SW 1271 (cell line): ENCODE data around the gene CELSR3.

Experiments used
- DNase-seq, 2 experiments: peaks; one replicate each; lab custom pipeline; 2025; lab: John Stamatoyannopoulos, UW

CELSR3 gene

DNA sequence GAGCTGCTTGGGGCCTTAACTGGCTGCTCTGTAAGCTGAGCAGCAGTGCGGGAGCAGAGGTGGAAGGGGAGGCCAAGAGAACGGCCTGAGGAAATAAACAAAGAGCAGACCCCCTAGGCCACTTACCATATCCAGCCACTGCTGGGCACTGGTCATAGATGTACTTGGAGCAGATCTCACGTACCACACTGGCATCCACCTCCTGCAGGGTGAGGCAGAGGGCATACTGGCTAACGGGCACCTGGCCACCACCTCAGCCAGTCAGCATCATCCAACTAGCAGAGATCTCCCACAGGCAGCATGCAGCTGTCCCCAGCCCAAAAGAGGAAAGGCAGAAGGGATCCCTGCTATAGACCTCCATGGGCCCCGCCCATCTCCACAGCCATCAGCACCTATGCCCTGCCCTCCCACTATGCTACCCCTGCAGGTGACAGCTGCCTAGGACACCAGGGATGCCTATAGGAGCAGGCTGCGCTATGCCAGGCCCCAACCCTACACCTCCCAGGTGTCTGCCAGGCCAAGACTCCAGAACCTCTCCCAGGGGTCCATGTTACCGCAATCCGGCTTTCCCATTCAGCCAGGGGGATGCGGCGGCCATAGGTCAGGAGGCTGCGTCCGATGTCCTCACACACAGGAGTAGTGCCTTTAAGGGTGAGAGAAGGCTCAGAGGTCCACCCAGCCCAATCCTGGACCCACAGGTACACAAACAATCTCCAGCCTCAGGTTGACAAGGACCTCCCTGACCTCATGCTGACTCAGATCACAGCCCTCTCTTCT, 63.0 kb downstream of the CELSR3 start:
- DNase-seq: no peak

- DNase-seq: no peak
Measured at GRCh38 chr3:48599077-48599501, 63.6 kb downstream of the CELSR3 start.

DNA sequence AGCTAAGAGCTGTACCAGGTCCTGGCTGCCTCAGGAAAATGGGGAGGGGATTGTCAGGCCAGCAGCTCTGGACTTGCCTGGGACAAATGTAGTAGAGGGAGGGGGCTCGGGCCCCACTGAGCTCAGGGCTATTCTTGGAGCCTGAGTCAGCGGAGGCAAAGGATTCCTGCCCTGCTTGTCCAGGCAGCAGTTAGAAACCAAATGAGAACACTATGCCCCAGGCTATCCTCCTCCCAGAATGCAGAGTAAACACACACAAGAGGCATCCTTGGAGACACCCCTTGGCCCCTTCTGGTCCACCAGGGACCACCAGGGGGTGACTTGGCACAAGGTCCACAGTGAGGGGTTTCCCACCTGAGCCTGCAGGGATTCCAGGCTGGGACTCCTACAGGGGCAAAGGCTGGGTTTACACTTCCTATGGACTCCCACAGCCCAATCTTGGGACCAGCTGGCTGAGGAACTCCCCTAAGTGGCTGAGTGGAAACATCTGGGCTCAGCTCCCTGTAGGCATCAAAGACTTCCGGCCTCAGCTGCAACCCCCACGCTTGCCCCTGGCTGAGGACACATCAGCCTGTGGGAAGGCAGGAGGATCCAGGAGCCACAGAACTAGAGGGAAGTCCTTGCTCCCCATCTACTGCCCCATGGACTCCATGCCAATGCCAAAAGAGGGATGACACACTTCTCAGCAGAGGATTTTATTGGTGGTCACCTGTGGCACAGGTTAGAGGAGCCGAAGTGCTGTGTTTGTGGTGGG, 64.2 kb downstream of the CELSR3 start:
- DNase-seq: peak in 1 of 2 experiments; percentile 31

- DNase-seq: no peak
Measured at GRCh38 chr3:48597408-48597800, 65.3 kb downstream of the CELSR3 start.

DNA sequence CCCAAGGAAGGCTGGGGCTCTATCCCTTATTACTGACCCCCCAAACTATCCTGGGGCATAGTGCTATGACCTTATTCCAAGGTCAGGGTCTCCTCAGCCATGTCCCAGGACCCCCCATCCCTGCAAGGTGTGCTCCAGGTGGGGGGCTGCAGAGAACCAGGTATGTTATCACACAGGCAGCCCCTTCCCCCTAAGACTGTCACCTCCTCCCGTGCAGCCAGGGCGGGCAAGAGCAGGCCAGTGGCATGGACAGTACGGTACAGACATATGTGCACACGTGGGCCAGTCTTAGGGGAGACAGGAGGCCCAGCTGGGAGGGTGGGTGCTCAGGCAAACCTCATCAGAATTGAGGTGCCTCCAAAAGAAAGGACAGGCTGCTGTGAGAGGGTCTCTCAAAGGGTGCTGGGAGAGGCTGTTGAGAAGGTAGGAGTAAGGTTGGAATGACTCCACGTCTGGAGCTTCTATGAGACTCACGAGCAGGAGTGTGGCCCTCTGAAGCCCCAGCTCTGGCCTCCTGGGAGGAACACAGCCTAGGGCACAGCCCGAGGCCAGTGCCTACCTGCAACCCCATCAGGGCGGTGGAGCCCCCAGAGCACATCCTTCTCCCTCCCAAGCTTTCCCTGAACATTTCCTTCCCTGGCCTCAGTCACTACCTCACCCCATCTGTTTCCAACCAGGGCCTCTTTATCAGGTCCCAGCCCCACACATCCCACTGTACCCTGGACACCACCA, 65.8 kb downstream of the CELSR3 start:
- DNase-seq: no peak

GRCh38 chr3:48596157-48596556, 66.5 kb downstream of the CELSR3 start:
- DNase-seq: no peak

DNA sequence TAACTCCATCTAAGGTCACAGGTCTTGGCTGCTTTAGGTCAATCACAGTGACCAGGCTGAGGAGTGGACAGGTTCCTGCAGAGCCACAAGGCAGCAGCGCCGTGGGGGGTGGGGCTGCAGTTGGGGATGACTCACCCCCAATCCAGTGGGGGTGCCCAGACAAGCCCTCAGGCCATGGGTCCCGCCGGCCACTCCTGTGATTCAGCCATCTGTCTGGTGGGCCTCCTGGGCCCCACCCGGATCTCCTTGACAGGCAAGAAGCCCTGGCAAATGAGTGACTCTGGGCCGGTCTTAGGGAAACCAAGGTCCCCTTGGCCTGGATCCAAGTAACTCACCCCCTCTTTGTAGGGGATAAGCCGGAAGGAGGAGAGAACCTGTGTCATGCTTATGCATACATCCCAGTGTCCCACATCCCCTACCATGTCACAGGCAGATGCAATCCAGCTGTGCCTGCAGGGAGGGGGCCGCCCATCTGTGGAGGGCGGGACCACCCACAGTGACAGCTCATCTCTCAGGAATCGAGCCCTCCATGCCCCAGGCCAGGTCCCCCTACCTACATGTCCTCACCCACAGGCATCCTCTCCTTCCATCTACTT, 67.1 kb downstream of the CELSR3 start:
- DNase-seq: peak; percentile 62 to 65

GRCh38 chr3:48595075-48595525, 67.6 kb downstream of the CELSR3 start, which contains the start of gene COL7A1:
Gene COL7A1 (minus strand): TSS chr3:48595329. CDS start chr3:48595159, 170 bp downstream.
- DNase-seq: no peak

GRCh38 chr3:48594417-48595049, 68.2 kb downstream of the CELSR3 start:
- DNase-seq: no peak

DNA sequence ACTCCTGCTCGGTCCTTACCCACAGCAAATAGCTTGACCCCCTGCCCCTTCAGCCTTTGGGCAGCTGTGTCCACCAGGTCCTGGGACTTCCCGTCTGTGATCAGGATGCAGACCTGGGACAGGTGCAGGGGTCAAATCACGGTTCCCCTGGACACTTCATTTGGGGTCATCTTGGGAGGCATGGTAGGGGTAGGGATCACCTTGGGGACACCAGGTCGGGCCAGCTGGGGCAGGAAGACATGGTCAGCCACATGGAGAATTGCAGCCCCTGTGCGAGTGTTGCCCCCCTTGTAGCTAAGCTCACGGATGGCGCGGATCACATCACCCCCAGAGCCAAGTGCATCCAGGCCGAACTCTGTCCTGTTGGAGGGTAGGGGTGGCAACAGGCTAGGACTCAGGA, 69.3 kb downstream of the CELSR3 start:
- no peak for DNase-seq

DNA sequence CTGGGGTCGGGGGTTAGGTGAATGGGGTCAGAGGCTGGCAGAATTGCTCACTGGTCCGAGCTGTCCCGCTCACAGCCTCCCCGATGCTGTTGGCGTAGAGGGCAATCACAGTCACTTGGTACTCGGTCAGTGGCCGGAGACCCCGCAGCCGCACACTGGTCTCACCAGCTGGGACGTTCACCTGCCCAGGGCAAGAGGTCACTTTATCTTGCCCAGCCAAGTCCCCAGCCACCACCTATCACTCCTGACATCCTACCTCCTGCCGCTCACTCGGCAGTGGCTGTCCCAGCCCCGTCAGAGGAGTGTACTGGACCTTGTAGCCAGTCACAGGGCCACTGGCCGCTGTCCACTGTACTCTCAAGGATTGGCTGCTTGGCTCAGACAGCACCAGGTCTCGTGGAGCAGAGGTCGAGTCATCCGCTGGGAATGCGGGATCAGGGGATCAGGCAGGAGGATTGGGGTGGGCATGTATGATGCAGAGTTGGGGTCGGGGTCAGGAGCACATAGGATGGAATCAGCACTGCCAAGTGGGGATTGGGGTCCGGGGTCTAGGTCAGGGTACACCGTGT, 70.1 kb downstream of the CELSR3 start:
- DNase-seq: no peak

DNA sequence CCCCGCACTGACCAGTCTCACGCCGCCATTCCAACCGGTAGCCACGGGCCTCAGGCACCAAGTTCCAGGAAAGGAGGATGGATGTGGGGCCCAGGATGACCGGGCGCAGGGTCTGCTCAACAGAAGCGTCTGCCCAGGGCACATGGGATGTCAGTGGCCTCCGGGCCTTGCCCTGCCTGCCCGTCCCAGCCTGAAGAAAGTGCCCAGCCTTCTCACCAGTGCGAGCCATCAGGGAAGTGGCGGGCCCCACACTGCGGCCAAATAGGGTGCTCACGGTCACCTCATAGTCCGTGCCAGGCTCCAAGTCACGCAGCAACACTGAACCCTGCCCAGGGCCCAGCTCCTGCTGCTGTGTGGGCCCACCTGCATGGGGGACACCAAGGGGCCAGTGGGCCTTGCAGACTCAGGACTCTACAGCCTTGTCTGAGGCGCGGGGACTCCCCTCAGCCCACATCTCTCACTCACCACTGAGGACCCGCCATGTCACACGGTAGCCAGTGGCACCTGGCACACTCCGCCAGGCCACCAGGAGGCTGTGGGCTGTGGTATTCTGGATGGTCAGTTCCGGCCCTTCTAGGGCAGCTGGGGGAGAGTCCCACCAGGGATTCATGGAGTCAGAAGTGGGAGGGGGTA, 70.7 kb downstream of the CELSR3 start:
- no peak for DNase-seq

- no peak for DNase-seq
Measured at GRCh38 chr3:48591436-48591835, 71.2 kb downstream of the CELSR3 start.

GRCh38 chr3:48588230-48588629, 74.5 kb downstream of the CELSR3 start:
- no peak for DNase-seq

DNA sequence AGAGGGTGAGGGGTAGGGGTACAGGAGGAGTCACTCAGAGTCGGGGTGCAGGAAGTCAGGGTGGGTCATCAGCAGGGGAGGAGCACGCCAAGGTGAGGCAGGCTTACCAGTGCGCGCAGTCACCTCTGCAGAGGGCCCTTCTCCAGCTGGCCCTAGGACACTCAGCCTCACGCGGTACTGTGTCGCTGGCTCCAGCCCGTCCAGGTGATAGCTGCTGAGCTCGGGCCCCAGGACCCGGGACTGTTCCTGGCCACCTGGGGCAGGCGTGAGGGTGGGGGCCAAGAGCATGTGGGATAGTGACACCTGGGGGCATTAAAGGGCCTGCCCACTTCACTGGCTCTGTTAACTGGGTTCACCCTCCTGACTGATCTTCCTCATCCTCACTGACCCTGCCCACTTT, 75.0 kb downstream of the CELSR3 start:
- no peak for DNase-seq
